IMR-90 (cell line): Measurements from ENCODE around the gene CFAP58. TPM values are rescaled to one million over a fixed set of nuclear protein-coding genes. Genes with fewer than 3 reads are reported as not detected.

Source experiments
- ATAC-seq: fragments of 200-7000 bp; cut with Tn5 transposase; 2 replicates; pipeline ENCODE4 v1.9.1; 2020; ENCODE audit warnings: low read depth, mild to moderate bottlenecking, moderate library complexity
- BruUV-seq: library from RNA; stranded (reverse); fragments of 400-500 nt; replicated peaks from 2 replicates; lab custom pipeline; 2021; lab: Mats Ljungman, UMichigan
- CTCF ChIA-PET: fragments of 300-600 bp; formaldehyde crosslinking; extraction: SDS; loops from one replicate; lab custom pipeline; 2021; ENCODE audit warnings: antibody characterized with exemption; lab: Yijun Ruan, JAX
- POLR2A ChIA-PET: fragments of 300-600 bp; sonication (Branson Sonifier 250); formaldehyde crosslinking; loops from one replicate; lab custom pipeline; 2022; ENCODE audit warnings: antibody characterized with exemption; ENCODE audit not compliant: unreplicated experiment; lab: Charles Lee
- DNase-seq: peaks from one replicate; pipeline ENCODE4 v3.0.0; 2013
- H2AFZ ChIP-seq: replicated peaks from 2 replicates; pipeline ENCODE3; 2013; ENCODE audit warnings: low read length, mild to moderate bottlenecking; ENCODE audit not compliant: poor library complexity
- H2AK5ac ChIP-seq: 2 replicates; pipeline ENCODE4 v1.6.1; 2013; ENCODE audit warnings: low read depth, low read length, inconsistent platforms
- H2AK9ac ChIP-seq: replicated peaks from 2 replicates; pipeline ENCODE3; 2013; ENCODE audit warnings: mild to moderate bottlenecking, low read depth, low read length, moderate library complexity; ENCODE audit not compliant: poor library complexity
- H2BK120ac ChIP-seq: 2 replicates; pipeline ENCODE4 v1.6.1; 2013; ENCODE audit warnings: low read depth, low read length, inconsistent platforms
- H2BK15ac ChIP-seq: 3 replicates; pipeline ENCODE4 v1.6.1; 2013; ENCODE audit warnings: low read depth, low read length, inconsistent platforms
- H2BK20ac ChIP-seq: 2 replicates; pipeline ENCODE4 v1.6.1; 2013; ENCODE audit warnings: low read depth, mild to moderate bottlenecking, inconsistent platforms, low read length, moderate library complexity
- H2BK5ac ChIP-seq: 2 replicates; pipeline ENCODE4 v1.6.1; 2013; ENCODE audit warnings: mild to moderate bottlenecking, low read depth, low read length, inconsistent platforms; ENCODE audit not compliant: poor library complexity, severe bottlenecking
- H3K14ac ChIP-seq: replicated peaks from 2 replicates; pipeline ENCODE4 v1.6.1; 2013; ENCODE audit warnings: low read depth, low read length, inconsistent platforms
- H3K18ac ChIP-seq: 2 replicates; pipeline ENCODE4 v1.6.1; 2013; ENCODE audit warnings: low read depth, low read length, control low read depth
- H3K23ac ChIP-seq: 2 replicates; pipeline ENCODE4 v1.6.1; 2013; ENCODE audit warnings: low read depth, low read length, inconsistent platforms
- H3K27ac ChIP-seq: 2 replicates; pipeline ENCODE4 v1.5.1; 2013; ENCODE audit warnings: mild to moderate bottlenecking, control low read depth, low read length; ENCODE audit not compliant: insufficient read depth
- H3K27me3 ChIP-seq: 2 replicates; pipeline ENCODE4 v1.6.1; 2013; ENCODE audit warnings: low read length; ENCODE audit not compliant: control insufficient read depth, insufficient read depth
- H3K36me3 ChIP-seq: 2 replicates; pipeline ENCODE4 v1.6.1; 2013; ENCODE audit warnings: low read length, mixed read lengths; ENCODE audit not compliant: control insufficient read depth, insufficient read depth
- H3K4ac ChIP-seq: 2 replicates; pipeline ENCODE4 v1.6.1; 2013; ENCODE audit warnings: low read depth, low read length, inconsistent platforms
- H3K4me1 ChIP-seq: 2 replicates; pipeline ENCODE4 v1.6.1; 2013; ENCODE audit warnings: low read length, mixed read lengths; ENCODE audit not compliant: control insufficient read depth, insufficient read depth
- H3K4me2 ChIP-seq: 2 replicates; pipeline ENCODE4 v1.6.1; 2013; ENCODE audit warnings: low read depth, mild to moderate bottlenecking, control low read depth, low read length, moderate library complexity
- H3K4me3 ChIP-seq: 2 replicates; pipeline ENCODE4 v1.5.1; 2013; ENCODE audit warnings: low read depth, mild to moderate bottlenecking, control low read depth, low read length, moderate library complexity; ENCODE audit not compliant: insufficient read depth
- H3K56ac ChIP-seq: 2 replicates; pipeline ENCODE4 v1.6.1; 2013; ENCODE audit warnings: low read length, inconsistent platforms; ENCODE audit not compliant: insufficient read depth; ENCODE audit errors: extremely low read depth
- H3K79me1 ChIP-seq, 2 experiments: 2 replicates each; pipeline ENCODE4 v1.6.1; 2013; ENCODE audit warnings: low read length in 2 of 2, inconsistent platforms in 1 of 2, low read depth in 1 of 2
- H3K9ac ChIP-seq: 2 replicates; pipeline ENCODE4 v1.6.1; 2013; ENCODE audit warnings: low read depth, low read length, control low read depth
- H3K9me1 ChIP-seq: 2 replicates; pipeline ENCODE4 v1.6.1; 2013; ENCODE audit warnings: low read length, inconsistent platforms; ENCODE audit not compliant: insufficient read depth
- H3K9me3 ChIP-seq: 2 replicates; pipeline ENCODE4 v1.6.1; 2013; ENCODE audit warnings: low read length; ENCODE audit not compliant: control insufficient read depth, insufficient read depth
- H4K20me1 ChIP-seq: 2 replicates; pipeline ENCODE4 v1.6.1; 2013; ENCODE audit warnings: low read length, inconsistent platforms; ENCODE audit not compliant: insufficient read depth
- H4K5ac ChIP-seq: 2 replicates; pipeline ENCODE4 v1.6.1; 2013; ENCODE audit warnings: mild to moderate bottlenecking, low read depth, low read length, control low read depth
- H4K8ac ChIP-seq, 2 experiments: 2 replicates each; pipeline ENCODE4 v1.6.1; 2013; ENCODE audit warnings: low read depth in 2 of 2, low read length in 2 of 2, control low read depth in 1 of 2, inconsistent platforms in 1 of 2
- H4K91ac ChIP-seq: 2 replicates; pipeline ENCODE4 v1.6.1; 2013; ENCODE audit warnings: low read depth, low read length, inconsistent platforms; ENCODE audit not compliant: insufficient read depth
- BHLHE40 ChIP-seq: fragments of 150-350 bp; IDR thresholded peaks from 2 replicates; pipeline ENCODE4 v1.6.1; 2016; ENCODE audit warnings: mild to moderate bottlenecking, low read depth, low read length
- CHD1 ChIP-seq: IDR thresholded peaks from 2 replicates; pipeline ENCODE4 v1.6.1; 2012; ENCODE audit warnings: low read depth, low read length, improper control_type of control experiment
- CTCF ChIP-seq: conservative IDR thresholded peaks from 2 replicates; pipeline ENCODE4 v1.5.1; 2012; ENCODE audit warnings: mild to moderate bottlenecking, low read depth, low read length, improper control_type of control experiment
- ELK1 ChIP-seq: fragments of 150-350 bp; IDR thresholded peaks from 2 replicates; pipeline ENCODE4 v1.6.1; 2016; ENCODE audit warnings: low read depth, mild to moderate bottlenecking, low read length, moderate library complexity, borderline replicate concordance
- FOS ChIP-seq: fragments of 150-350 bp; IDR thresholded peaks from 2 replicates; pipeline ENCODE4 v1.6.1; 2016; ENCODE audit warnings: low read depth, low read length
- MAZ ChIP-seq: IDR thresholded peaks from 2 replicates; pipeline ENCODE4 v1.6.1; 2012; ENCODE audit warnings: low read depth, mild to moderate bottlenecking, low read length, improper control_type of control experiment, moderate library complexity, borderline replicate concordance
- MXI1 ChIP-seq: IDR thresholded peaks from 2 replicates; pipeline ENCODE4 v1.6.1; 2012; ENCODE audit warnings: low read depth, mild to moderate bottlenecking, low read length, moderate library complexity, borderline replicate concordance
- POLR2A ChIP-seq: IDR thresholded peaks from 2 replicates; pipeline ENCODE4 v1.6.1; 2012; ENCODE audit warnings: mild to moderate bottlenecking, low read depth, low read length
- RAD21 ChIP-seq: IDR thresholded peaks from 2 replicates; pipeline ENCODE4 v1.6.1; 2012; ENCODE audit warnings: low read length, improper control_type of control experiment
- RCOR1 ChIP-seq: IDR thresholded peaks from 2 replicates; pipeline ENCODE4 v1.6.1; 2012; ENCODE audit warnings: mild to moderate bottlenecking, low read length, improper control_type of control experiment; ENCODE audit not compliant: insufficient replicate concordance
- SMC3 ChIP-seq: fragments of 150-350 bp; IDR thresholded peaks from 2 replicates; pipeline ENCODE4 v1.6.1; 2016; ENCODE audit warnings: low read depth, mild to moderate bottlenecking, antibody characterized with exemption, low read length, moderate library complexity
- WGBS, 2 experiments: methylation state at CpG; one replicate each; pipeline versions ENCODE4 v1.1.5 to v1.1.7; 2013; ENCODE audit warnings: missing lambda C conversion rate in 2 of 2; ENCODE audit not compliant: insufficient read length in 1 of 2; ENCODE audit errors: extremely low coverage in 2 of 2; 5-methylcytosine and 5-hydroxymethylcytosine counted together
- dilution Hi-C: fragments of 300-500 bp; cut with HindIII; formaldehyde crosslinking; loops from one replicate; pipeline ENCODE4 v1.14.3; 2018; ENCODE audit warnings: low sequenced_read_pairs; ENCODE audit not compliant: unreplicated experiment
- in situ Hi-C: fragments of 300-500 bp; cut with MboI; formaldehyde crosslinking; loops from 3 replicates; pipeline ENCODE4 v1.14.3; 2019; ENCODE audit warnings: low sequenced_read_pairs, inconsistent platforms, mixed read lengths
- intact Hi-C: fragments of 100-400 bp; cut with micrococcal nuclease; formaldehyde crosslinking; loops from 2 replicates; pipeline ENCODE4 v1.10.0; 2022
- polyA plus RNA-seq, 3 experiments: library from polyadenylated mRNA; depleted of rRNA; stranded (reverse); fragments of >200 nt; gene quantifications; 2 replicates each; pipeline ENCODE4 v1.2.3, GENCODE V29; 2012; ENCODE audit warnings: low replicate concordance in 1 of 3
- total RNA-seq: library from RNA; depleted of rRNA; stranded (reverse); fragments of >200 nt; gene quantifications from 2 replicates; pipeline ENCODE4 v1.2.3, GENCODE V29; 2012

CFAP58 gene
- total and polyA plus RNA-seq, 2 of the 4 experiments (the other 2 are of a cell fraction), result 0.36 to 0.72 TPM

GRCh38 chr10:104472957-104473745 lies 119.5 kb downstream of the CFAP58 start:
- H4K8ac ChIP-seq, result no peak overlapping the region
- no peak overlapping the region for H2BK20ac ChIP-seq
- POLR2A ChIA-PET, result no interaction called here
- TF ChIP-seq CTCF (no peak), MXI1 (no peak), SMC3 (no peak), POLR2A (no peak), RAD21 (no peak), CHD1 (no peak), RCOR1 (no peak), BHLHE40 (no peak), ELK1 (no peak), FOS (no peak), MAZ (no peak)
- no peak overlapping the region for H4K91ac ChIP-seq
- no peak overlapping the region for H2BK5ac ChIP-seq
- intact Hi-C loops, result no loop called here
- H3K36me3 ChIP-seq, result no peaks in the 10 kb centered on the region
- no peak overlapping the region for H3K4me2 ChIP-seq
- no TSS peak for BruUV-seq
- no peaks in the 10 kb centered on the region for H3K79me1 ChIP-seq
- no peak overlapping the region for H2BK120ac ChIP-seq
- H3K4me1 ChIP-seq, result no peaks in the 10 kb centered on the region
- DNase-seq (peak; percentile 4), ATAC-seq (no peak)
- no CpG with 5 or more reads among the region's 2 CpGs for WGBS, 2 experiments
- H2AFZ ChIP-seq, result no peak overlapping the region
- CTCF ChIA-PET, result no interaction called here
- in situ Hi-C loops, result no loop called here
- H2AK5ac ChIP-seq, result no peak overlapping the region
- H3K56ac ChIP-seq, result no peak overlapping the region
- H3K9me1 ChIP-seq, result no peaks in the 10 kb centered on the region
- no peak overlapping the region for H3K4me3 ChIP-seq
- H3K14ac ChIP-seq, result no peak overlapping the region
- no peaks in the 10 kb centered on the region for H4K20me1 ChIP-seq
- H3K4ac ChIP-seq, result no peak overlapping the region
- dilution Hi-C loops, result no loop called here
- no peaks in the 10 kb centered on the region for H3K27me3 ChIP-seq
- no peak overlapping the region for H4K5ac ChIP-seq
- no peak overlapping the region for H3K18ac ChIP-seq
- no peak overlapping the region for H2AK9ac ChIP-seq
- H3K27ac ChIP-seq, result no peak overlapping the region
- no peak overlapping the region for H2BK15ac ChIP-seq
- H3K9me3 ChIP-seq, result no peaks in the 10 kb centered on the region
- no peak overlapping the region for H3K23ac ChIP-seq
- no peak overlapping the region for H3K9ac ChIP-seq
